Fibroblast of lung (primary cell): ENCODE data around the gene SCEL. TPM values are rescaled to one million over a fixed set of nuclear protein-coding genes. Genes with fewer than 3 reads are reported as not detected.

ENCODE experiments used
- DNase-seq, 2 donors: peaks; one replicate each; pipeline versions ENCODE4 v3.0.0 to v3.0.0-alpha.2; 2010; ENCODE audit warnings: low read depth in 2 of 2
- H2AFZ ChIP-seq: 2 replicates; pipeline ENCODE4 v1.5.1; 2012; ENCODE audit warnings: low read length, control low read depth, inconsistent platforms
- H3K27ac ChIP-seq: 2 replicates; pipeline ENCODE4 v1.5.1; 2011; ENCODE audit warnings: low read length, control low read depth; ENCODE audit not compliant: insufficient read depth
- H3K27me3 ChIP-seq: 2 replicates; pipeline ENCODE4 v1.5.1; 2011; ENCODE audit warnings: mild to moderate bottlenecking, low read length; ENCODE audit not compliant: control insufficient read depth, insufficient read depth
- H3K36me3 ChIP-seq: 2 replicates; pipeline ENCODE4 v1.5.1; 2011; ENCODE audit warnings: low read length; ENCODE audit not compliant: control insufficient read depth, insufficient read depth
- H3K4me1 ChIP-seq: 2 replicates; pipeline ENCODE4 v1.5.1; 2011; ENCODE audit warnings: low read length; ENCODE audit not compliant: control insufficient read depth, insufficient read depth; ENCODE audit errors: extremely low read depth
- H3K4me2 ChIP-seq: 2 replicates; pipeline ENCODE4 v1.5.1; 2011; ENCODE audit warnings: low read length, control low read depth; ENCODE audit not compliant: insufficient read depth; ENCODE audit errors: extremely low read depth
- H3K4me3 ChIP-seq, 4 experiments: fragments of 200-600 bp in 1 of 4; sonication (generic) in 1 of 4; replicated peaks in 1 of 4; 2 replicates each; pipeline ENCODE4 v1.5.1; 2011 to 2016; ENCODE audit warnings: low read length in 4 of 4, low read depth in 3 of 4, mild to moderate bottlenecking in 3 of 4, control low read depth in 2 of 4, inconsistent platforms in 1 of 4, mixed read lengths in 1 of 4; ENCODE audit not compliant: insufficient read depth in 1 of 4; ENCODE audit errors: control extremely low read depth in 1 of 4
- H3K79me2 ChIP-seq: 2 replicates; pipeline ENCODE4 v1.5.1; 2012; ENCODE audit warnings: mild to moderate bottlenecking, low read length, inconsistent platforms; ENCODE audit not compliant: control insufficient read depth, insufficient read depth
- H3K9ac ChIP-seq: 2 replicates; pipeline ENCODE4 v1.5.1; 2011; ENCODE audit warnings: mild to moderate bottlenecking, low read length, control low read depth; ENCODE audit not compliant: insufficient read depth
- H3K9me3 ChIP-seq: 2 replicates; pipeline ENCODE4 v1.5.1; 2012; ENCODE audit warnings: low read depth, low read length; ENCODE audit not compliant: control insufficient read depth, insufficient read depth
- H4K20me1 ChIP-seq: 2 replicates; pipeline ENCODE4 v1.5.1; 2011; ENCODE audit warnings: low read length; ENCODE audit not compliant: control insufficient read depth, insufficient read depth; ENCODE audit errors: extremely low read depth
- CTCF ChIP-seq, 2 donors: IDR thresholded peaks in 1 of 2; conservative IDR thresholded peaks in 1 of 2; 1 replicate in 1 of 2; 2 replicates in 1 of 2; pipeline ENCODE4 v1.5.1; 2011 to 2012; ENCODE audit warnings: low read length in 2 of 2, control low read depth in 1 of 2, inconsistent platforms in 1 of 2, low read depth in 1 of 2, mild to moderate bottlenecking in 1 of 2
- EZH2 ChIP-seq: IDR thresholded peaks from 2 replicates; pipeline ENCODE4 v1.5.1; 2012; ENCODE audit warnings: low read length, control low read depth, mild to moderate bottlenecking; ENCODE audit errors: missing control alignments
- polyA plus RNA-seq, 2 donors: library from polyadenylated mRNA; depleted of rRNA in 1 of 2; stranded (reverse) in 1 of 2; unstranded in 1 of 2; fragments of >200 nt; gene quantifications; 2 replicates each; pipeline ENCODE4 v1.2.1, GENCODE V29; 2011 to 2012; ENCODE audit warnings: missing spikeins in 1 of 2
- total RNA-seq: library from RNA; depleted of rRNA; stranded (reverse); fragments of >200 nt; gene quantifications from 2 replicates; pipeline ENCODE4 v1.2.1, GENCODE V29; 2014

The SCEL gene
- total and polyA plus RNA-seq, 2 donors (not counting 1 experiment from before 2014, with no cell fraction given), result not detected

GRCh38 chr13:77530875-77531274, 4.6 kb upstream of the SCEL start:
- Histone ChIP-seq H3K27me3 (no peaks in the 10 kb centered on the region), H3K9me3 (no peaks in the 10 kb centered on the region), H3K4me2 (no peak overlapping the region), H3K4me1 (no peaks in the 10 kb centered on the region), H3K9ac (no peak overlapping the region), H3K4me3 (no peak overlapping the region), H2AFZ (no peak overlapping the region), H3K36me3 (no peaks in the 10 kb centered on the region), H3K79me2 (no peaks in the 10 kb centered on the region), H4K20me1 (no peaks in the 10 kb centered on the region), H3K27ac (no peak overlapping the region)
- no peak for DNase-seq
- no peak for TF ChIP-seq EZH2
- no peak for TF ChIP-seq CTCF (conservative IDR thresholded peaks at IDR 0.05 in 1 of 2, IDR thresholded peaks at IDR 0.05 in 1 of 2; ENCODE audit: low read depth in 1 of 2, low read length in 2 of 2)

- no peak for TF ChIP-seq EZH2
- TF ChIP-seq CTCF (conservative IDR thresholded peaks at IDR 0.05 in 1 of 2, IDR thresholded peaks at IDR 0.05 in 1 of 2; ENCODE audit: low read depth in 1 of 2, low read length in 2 of 2), result no peak
- Histone ChIP-seq H3K27me3 (no peaks in the 10 kb centered on the region), H3K9ac (no peak overlapping the region), H3K36me3 (no peaks in the 10 kb centered on the region), H3K9me3 (no peaks in the 10 kb centered on the region), H3K4me1 (no peaks in the 10 kb centered on the region), H3K4me3 (no peak overlapping the region), H4K20me1 (no peaks in the 10 kb centered on the region), H3K4me2 (no peak overlapping the region), H3K27ac (no peak overlapping the region), H3K79me2 (no peaks in the 10 kb centered on the region), H2AFZ (no peak overlapping the region)
- DNase-seq, result no peak
Observed at GRCh38 chr13:77532983-77533382, 2.5 kb upstream of the SCEL start.

- Histone ChIP-seq H3K79me2 (no peaks in the 10 kb centered on the region), H3K4me2 (no peak overlapping the region)
Observed at GRCh38 chr13:77533875-77534788, 1.4 kb upstream of the SCEL start.

More at GRCh38 chr13:77533875-77534788, 1.4 kb upstream of the SCEL start:
- no peak overlapping the region for H2AFZ ChIP-seq
- no peaks in the 10 kb centered on the region for H3K27me3 ChIP-seq
- no peaks in the 10 kb centered on the region for H4K20me1 ChIP-seq
- no peak overlapping the region for H3K9ac ChIP-seq
- no peaks in the 10 kb centered on the region for H3K9me3 ChIP-seq
- no peaks in the 10 kb centered on the region for H3K36me3 ChIP-seq
- no peak for TF ChIP-seq CTCF (conservative IDR thresholded peaks at IDR 0.05 in 1 of 2, IDR thresholded peaks at IDR 0.05 in 1 of 2; ENCODE audit: low read depth in 1 of 2, low read length in 2 of 2)
- no peak for TF ChIP-seq EZH2
- no peaks in the 10 kb centered on the region for H3K4me1 ChIP-seq
- H3K27ac ChIP-seq, result no peak overlapping the region
- H3K4me3 ChIP-seq, result no peak overlapping the region
- DNase-seq, result peak in 1 of 2 donors; percentile 51
